GM12892 (cell line): ENCODE data around the gene UBQLNL.

Source experiments
- POLR2A ChIP-seq: IDR thresholded peaks from 2 replicates; pipeline ENCODE4 v1.6.1; 2011; ENCODE audit warnings: low read depth, low read length, control low read depth
- POLR2AphosphoS5 ChIP-seq: IDR thresholded peaks from 2 replicates; pipeline ENCODE4 v1.6.1; 2011; ENCODE audit warnings: low read depth, low read length, control low read depth

DNA sequence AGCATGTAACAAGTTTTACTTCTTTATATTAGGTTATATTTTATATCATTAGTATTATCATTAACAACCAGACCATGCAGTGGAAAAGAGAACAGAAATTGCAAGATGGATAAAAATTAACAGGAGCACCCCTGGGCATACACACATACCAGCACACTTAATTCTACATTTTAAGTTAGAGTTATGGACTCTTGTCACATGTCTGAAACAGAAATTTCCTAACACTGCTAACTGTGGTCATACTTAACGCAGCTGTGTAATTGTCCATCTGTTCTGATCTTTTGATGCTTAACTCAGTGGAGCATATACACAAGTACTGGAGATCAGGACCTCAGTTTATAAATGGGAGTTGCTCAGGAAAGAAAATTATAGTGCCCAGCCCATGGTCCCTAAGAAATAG, 31.5 kb upstream of the UBQLNL start:
- TF ChIP-seq POLR2AphosphoS5, result no peak
- no peak for TF ChIP-seq POLR2A
